Measurements from ENCODE around the gene TAF11L7.
"Not testable (repeated sequence)": the region's sequence is repeated elsewhere in the genome, so short reads cannot be mapped to it uniquely, and the experiment has no call there.

The TAF11L7 gene

DNA sequence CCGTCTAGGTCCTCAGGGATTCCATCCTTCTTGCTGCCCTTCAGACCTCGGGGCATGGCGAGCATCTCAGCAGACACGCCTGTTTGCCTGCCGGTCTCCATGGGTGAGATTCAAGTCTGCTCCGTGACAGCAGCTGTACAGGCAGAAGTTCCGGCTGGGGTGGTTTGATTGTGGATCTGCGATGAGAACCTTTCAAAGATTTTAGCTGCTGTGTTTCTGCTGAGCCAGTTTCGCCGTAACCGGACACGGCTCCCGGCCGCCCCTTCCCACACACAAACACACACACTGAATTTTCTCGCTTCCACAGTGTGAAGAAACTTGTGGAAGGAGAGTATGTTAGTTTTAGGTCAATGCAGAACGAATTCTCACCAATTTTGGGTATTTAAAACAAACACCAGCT is at the start of gene TAF11L7:
TAF11L7 (minus strand) TSS at position 101 of the 400 bp plus-strand sequence.
- not testable (repeated sequence) for DNase-seq

DNA sequence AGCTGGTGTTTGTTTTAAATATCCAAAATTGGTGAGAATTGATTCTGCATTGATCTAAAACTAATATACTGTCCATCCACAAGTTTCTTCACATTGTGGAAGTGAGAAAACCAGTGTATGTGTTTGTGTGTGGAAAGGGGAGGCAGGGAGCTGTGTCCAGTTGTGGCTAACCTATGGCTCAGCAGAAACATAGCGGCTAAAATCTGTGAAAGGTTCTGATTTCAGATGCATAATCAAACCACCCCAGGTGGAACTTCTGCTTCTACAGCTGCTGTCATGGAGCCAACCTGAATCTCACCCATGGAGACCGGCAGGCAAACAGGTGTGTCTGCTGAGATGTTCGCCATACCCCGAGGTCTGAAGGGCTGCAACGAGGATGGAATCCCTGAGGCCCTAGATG is 48.6 kb upstream of the TAF11L7 start, which contains the start of gene TAF11L14:
TAF11L14 (plus strand) TSS at position 301 of the 400 bp plus-strand sequence.
- DNase-seq, result no peak

DNA sequence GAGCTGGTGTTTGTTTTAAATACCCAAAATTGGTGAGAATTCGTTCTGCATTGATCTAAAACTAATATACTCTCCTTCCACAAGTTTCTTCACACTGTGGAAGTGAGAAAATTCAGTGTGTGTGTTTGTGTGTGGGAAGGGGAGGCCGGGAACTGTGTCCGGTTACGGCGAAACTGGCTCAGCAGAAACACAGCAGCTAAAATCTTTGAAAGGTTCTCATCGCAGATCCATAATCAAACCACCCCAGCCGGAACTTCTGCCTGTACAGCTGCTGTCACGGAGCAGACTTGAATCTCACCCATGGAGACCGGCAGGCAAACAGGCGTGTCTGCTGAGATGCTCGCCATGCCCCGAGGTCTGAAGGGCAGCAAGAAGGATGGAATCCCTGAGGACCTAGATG is 46.2 kb upstream of the TAF11L7 start, which contains the start of gene TAF11L13:
TAF11L13 (plus strand) TSS at position 301 of the 400 bp plus-strand sequence.
- DNase-seq, result not testable (repeated sequence)

DNA sequence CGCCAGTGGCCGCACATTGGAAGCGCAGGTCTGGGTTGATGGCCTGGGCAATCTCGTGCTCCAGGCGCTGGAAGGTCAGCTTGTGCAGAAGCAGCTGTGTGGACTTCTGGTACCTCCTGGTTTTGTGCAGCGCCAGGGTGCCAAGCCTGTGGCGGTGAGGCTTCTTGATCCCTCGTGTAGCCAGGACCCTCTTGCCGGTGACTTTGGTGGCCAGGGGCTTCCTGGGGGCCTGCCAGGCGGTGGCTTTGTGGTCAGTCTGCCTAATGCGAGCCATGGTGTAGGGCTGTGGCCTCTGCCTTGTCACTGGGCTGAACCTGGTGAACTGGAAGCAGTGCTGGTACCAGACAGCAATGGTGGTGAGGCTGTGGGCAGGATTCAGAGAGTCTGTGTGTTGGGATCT is 40.1 kb upstream of the TAF11L7 start:
- DNase-seq, result no peak

DNA sequence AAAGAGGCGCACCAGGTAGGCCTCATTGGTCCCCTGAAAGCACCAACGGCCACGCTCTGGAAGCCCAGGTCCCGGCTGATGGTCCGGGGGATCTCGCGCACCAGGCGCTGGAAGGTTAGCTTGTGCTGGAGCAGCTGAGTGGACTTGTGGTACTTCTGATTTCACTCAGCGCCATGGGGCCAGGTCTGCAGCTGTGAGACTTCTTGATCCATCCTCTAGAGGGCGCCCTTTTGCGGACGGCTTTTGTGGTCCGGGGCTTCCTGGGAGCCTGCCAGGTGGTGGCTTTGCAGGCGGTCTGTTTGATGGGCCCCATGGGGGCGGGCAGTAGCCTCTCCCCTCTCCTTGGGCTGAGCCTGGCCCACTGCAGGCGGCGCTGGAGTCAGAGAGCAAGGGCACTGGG is 35.1 kb upstream of the TAF11L7 start:
- DNase-seq, result no peak

DNA sequence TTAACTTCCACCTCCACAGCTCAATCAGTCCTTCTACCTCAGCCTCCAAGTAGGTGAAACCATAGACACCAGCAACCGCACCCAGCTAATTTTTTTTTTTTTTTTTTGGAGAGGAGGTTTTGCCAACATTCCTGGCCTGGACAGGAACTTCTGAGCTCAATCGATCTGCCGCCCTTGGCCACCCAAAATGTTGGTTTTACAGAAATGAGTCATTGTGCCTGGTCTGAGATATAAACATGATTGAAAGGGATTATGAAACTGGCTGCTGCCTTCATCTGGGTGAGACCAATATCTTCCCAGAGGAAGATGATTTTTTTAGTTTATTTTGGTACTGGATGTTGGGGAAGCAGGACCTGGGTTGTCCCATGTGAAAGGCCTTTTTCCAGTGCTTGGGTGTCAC is 33.8 kb upstream of the TAF11L7 start:
- DNase-seq, result no peak

DNA sequence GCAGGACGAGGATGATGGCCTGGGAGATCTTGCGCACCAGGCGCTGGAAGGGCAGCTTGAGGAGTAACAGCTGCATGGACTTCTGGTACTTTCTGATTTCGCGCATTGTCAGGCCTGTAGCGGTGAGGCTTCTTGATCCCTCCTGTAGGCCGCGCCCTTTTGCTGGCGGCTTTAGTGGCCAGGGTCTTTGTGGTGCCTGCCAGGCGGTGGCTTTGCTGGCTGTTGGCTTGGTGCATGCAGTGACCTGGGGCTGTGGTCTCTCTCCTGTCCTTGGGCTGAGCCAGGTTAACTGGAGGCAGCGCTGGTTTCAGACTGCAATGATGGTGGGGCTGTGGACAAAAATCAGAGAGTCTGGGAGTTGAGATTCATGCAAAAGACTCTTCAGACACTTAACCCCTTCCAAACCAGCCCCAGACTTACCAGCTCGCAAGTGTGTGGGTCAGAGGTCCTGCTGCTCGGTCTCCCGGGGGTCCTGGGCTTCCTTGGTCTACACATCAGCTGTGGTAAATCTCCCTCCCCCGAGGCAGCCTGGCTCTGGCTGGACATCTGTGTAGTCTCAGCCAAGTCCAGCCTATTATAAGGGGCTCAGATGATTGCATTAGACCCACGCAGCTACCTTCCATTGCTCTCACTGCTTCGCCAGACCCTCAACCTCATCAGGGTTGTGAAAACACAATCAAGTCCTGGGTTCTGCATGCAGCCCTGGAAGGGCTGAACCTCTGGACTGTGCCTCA is 29.5 kb upstream of the TAF11L7 start:
- DNase-seq, result no peak

DNA sequence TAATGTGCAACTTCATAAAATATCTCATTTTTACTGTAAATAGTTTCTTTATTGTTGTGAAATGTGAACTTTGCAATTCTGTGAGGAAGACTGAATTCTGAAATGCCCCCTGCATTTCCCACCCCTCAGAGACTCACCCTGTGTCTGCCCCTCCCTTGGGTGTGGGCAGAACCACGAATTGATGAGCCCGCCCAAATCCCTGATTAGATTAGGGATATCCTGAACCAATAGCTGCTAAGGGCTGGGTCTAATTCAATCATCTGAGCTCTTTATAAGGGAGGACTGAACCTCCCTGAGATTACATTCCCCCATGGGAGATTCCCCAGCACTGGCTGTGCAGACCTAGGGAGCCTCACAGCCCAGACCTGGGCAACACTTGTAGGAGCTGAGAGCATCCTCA is 24.5 kb upstream of the TAF11L7 start, which contains the start of gene TAF11L12:
TAF11L12 (plus strand) TSS at position 301 of the 400 bp plus-strand sequence.
- DNase-seq, result not testable (repeated sequence)

DNA sequence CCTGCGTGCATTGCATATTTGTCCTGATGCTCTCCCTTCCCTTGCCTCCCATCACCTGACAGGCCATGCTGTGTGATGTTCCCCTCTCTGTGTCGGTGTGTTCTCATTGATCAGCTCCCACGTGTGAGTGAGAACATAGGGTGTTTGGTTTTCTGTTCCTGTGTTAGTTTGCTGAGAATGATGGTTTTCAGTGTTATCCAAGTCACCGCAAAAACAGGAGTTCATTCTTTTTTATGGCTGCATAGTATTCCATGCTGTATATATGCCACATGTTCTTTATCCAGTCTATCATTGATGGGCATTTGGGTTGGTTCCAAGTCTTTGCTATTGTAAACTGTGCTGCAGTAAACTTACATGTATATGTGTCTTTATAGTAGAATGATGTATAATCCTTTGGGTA is 21.9 kb upstream of the TAF11L7 start:
- not testable (repeated sequence) for DNase-seq

DNA sequence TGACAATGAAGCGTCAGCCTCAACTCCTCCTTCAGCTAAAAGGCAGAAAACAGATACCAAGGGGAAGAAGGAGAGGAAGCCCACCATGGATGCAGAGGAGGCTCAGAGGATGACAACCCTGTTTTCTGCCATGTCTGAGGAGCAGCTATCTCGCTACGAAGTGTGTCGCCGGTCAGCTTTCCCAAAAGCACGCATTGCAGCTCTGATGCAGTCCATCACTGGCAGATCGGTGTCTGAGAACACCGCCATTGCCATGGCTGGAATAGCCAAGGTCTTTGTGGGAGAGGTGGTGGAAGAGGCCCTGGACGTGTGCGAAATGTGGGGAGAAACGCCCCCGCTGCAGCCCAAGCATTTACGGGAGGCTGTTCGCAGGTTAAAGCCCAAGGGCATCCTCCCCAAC is 19.4 kb upstream of the TAF11L7 start:
- DNase-seq, result no peak

DNA sequence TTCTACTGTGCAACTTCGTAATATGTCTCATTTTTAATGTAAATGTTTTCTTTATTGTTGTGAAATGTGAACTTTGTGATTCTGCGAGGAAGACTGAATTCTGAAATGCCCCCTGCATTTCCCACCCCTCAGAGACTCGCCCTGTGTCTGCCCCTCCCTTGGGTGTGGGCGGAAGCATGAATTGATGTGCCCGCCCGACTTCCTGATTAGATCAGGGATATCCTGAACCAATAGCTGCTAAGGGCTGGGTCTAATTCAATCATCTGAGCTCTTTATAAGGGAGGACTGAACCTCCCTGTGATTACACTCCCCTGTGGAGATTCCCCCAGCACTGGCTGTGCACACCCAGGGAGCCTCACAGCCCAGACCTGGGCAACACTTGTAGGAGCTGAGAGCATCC is 18.3 kb upstream of the TAF11L7 start, which contains the start of gene TAF11L11:
TAF11L11 (plus strand) TSS at position 304 of the 400 bp plus-strand sequence.
- DNase-seq, result not testable (repeated sequence)

DNA sequence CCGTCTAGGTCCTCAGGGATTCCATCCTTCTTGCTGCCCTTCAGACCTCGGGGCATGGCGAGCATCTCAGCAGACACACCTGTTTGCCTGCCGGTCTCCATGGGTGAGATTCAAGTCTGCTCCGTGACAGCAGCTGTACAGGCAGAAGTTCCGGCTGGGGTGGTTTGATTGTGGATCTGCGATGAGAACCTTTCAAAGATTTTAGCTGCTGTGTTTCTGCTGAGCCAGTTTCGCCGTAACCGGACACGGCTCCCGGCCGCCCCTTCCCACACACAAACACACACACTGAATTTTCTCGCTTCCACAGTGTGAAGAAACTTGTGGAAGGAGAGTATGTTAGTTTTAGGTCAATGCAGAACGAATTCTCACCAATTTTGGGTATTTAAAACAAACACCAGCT is 12.2 kb upstream of the TAF11L7 start, which contains the start of gene TAF11L10:
TAF11L10 (minus strand) TSS at position 101 of the 400 bp plus-strand sequence.
- not testable (repeated sequence) for DNase-seq

DNA sequence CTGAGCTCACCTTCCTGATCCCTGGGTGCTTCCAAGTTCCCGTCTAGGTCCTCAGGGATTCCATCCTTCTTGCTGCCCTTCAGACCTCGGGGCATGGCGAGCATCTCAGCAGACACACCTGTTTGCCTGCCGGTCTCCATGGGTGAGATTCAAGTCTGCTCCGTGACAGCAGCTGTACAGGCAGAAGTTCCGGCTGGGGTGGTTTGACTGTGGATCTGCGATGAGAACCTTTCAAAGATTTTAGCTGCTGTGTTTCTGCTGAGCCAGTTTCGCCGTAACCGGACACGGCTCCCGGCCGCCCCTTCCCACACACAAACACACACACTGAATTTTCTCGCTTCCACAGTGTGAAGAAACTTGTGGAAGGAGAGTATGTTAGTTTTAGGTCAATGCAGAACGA is 8.7 kb upstream of the TAF11L7 start, which contains the start of gene TAF11L9:
TAF11L9 (minus strand) TSS at position 140 of the 400 bp plus-strand sequence.
- DNase-seq, result not testable (repeated sequence)

DNA sequence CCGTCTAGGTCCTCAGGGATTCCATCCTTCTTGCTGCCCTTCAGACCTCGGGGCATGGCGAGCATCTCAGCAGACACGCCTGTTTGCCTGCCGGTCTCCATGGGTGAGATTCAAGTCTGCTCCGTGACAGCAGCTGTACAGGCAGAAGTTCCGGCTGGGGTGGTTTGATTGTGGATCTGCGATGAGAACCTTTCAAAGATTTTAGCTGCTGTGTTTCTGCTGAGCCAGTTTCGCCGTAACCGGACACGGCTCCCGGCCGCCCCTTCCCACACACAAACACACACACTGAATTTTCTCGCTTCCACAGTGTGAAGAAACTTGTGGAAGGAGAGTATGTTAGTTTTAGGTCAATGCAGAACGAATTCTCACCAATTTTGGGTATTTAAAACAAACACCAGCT is 5.3 kb upstream of the TAF11L7 start, which contains the start of gene TAF11L8:
TAF11L8 (minus strand) TSS at position 101 of the 400 bp plus-strand sequence.
- DNase-seq, result not testable (repeated sequence)
